GM18858 (cell line): ENCODE measurements around the gene RBM44.
"Not testable (repeated sequence)": the region's sequence is repeated elsewhere in the genome, so short reads cannot be mapped to it uniquely, and the experiment has no call there.

Source experiments
- ATAC-seq: cut with Tn5 transposase; IDR thresholded peaks from one replicate; pipeline ENCODE4 v1.9.1; 2021; ENCODE audit not compliant: unreplicated experiment

Gene RBM44

DNA sequence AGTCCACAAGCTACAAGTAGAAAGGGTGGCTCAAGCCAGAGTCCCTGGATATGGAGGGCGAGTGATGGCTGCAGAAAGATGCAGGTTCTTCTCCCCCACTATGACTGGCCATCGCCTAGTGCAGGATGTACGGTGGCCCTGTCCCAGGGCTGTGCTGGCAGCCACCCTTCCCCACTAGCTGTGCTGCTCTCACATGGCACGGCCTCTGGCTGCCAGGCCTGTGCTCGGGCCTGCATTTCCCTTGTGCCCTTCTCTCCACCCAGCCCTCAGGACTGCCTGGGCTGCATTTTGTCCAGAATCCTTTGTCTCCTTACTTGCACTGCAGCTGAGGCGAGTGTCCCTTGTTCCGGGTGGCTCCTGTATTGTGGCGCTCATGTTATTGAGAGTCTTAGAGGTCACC lies 59.2 kb downstream of the RBM44 start:
- no peak for ATAC-seq

DNA sequence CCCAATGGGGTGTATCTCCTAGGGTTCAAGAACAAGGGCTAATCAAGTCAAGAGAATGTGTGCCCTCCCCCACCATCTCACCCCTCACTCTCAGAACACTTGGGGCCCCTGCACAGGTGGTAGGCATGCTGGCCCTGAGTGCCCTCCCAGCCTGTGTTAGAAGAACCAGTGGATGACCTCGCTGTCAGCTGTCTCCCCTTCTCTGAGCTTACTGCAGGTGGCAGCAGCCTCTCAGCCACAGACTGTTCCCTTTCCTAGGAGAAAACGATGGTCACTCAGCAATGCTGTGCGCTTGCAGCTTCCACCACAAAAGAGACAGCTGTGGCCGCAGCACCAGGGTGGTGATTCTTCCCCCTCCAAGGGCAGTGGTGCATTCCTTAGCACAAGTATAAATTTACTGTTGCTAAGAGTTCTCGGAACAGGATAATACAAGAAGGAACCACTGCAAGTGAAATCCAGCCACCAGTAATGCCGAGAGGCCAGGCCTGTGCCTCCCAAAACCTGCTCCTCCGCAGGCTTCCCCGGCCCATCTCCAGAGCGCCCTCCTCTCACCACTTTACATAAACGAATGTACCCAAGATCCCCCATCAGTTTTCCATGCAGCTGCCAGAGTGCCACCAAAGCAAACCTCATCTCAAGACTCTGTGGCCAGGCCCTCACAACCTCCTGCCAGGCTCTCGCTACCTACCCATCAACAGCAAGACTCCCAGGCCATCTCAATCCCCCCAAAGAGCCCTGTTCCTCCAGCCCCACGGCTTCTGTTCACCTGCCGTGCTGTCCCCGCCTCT lies 59.9 kb downstream of the RBM44 start:
- ATAC-seq = no peak

DNA sequence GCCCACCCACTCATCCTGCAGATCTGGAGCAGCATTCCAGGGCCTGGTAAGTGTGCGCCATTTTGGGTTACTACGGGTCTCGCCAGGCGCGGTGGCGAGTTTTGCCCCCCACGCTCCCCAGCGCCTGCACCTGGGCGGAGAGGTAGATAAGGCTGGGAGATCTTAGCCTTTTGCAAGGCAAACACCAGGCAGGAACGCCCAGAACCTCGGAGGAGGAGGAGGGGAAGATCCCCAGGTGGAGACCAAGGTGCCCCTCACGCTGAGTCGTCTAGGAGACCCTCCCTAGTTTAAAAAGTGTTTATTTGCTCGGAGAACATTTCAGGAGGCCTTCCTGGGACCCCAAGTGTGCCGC lies 60.5 kb downstream of the RBM44 start:
- no peak for ATAC-seq

DNA sequence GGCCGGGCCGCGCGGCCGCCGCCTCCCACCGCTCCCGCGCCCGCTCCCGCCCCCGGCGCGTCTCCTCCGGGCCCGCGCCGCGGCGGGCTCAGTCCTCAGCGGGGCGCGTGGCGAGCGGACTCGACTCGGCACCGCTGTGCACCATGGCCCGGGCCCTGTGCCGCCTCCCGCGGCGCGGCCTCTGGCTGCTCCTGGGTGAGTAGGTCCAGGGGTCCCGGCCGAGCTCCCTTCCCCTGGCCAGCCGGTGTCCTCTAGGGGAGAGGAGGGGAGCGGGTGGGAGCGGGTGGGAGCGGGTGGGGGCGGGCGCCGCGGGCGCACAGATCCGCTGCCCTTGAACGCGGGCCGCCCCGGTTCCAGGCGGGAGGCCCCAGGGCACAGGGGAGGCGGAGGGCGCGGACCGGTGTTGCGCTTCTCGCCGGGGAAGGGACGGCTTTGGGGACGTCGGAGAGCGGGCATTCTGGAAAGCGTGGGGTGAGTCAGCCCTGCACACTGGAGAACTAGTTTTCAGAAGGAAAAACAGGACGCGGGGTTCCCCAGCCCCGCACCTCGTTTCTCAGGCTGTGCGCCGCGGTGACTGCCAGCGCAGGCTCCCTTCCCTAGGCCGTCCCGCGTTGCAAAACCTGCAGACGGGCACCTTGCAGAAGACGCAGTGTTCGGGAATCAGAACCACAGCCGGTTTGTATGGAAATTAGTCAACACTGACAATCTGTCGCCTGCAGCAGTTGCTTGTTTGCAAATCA lies 61.1 kb downstream of the RBM44 start, which contains the start of gene RAMP1:
RAMP1 (plus strand) TSS at position 91 of the 740 bp plus-strand sequence; CDS start at position 144, 53 bp downstream.
- ATAC-seq = no peak

DNA sequence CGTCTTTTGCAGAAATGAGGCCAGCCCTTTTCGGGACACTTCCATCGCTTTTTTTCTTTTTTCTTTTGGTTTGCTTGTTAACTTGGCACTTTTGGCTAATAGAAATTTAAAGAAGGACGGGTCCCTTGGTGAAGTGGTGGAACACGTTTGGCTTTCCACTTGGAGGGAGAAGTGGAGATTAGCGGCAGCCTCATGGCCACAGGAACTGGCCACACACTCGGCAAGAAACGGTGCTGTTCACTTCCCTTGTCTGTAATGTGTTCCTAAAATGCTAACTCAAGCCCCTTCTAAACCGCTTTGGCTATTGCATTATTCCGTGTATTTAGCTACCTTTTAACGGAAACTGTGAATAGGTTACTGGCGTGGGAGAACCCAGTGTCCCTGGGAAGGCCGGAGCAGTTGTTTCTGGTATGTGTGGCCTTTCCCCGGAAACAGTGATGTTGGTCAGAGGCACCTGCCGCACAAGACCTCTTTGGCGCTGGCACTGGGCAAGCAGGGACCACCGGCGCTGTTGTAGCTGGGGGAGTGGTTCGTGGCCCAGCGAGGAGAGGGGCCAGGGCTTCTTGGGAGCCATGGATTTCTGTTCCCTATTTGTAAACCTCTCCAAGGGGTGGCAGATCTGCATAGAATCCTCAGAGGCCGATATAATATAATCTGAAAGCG lies 61.8 kb downstream of the RBM44 start:
- ATAC-seq = no peak

DNA sequence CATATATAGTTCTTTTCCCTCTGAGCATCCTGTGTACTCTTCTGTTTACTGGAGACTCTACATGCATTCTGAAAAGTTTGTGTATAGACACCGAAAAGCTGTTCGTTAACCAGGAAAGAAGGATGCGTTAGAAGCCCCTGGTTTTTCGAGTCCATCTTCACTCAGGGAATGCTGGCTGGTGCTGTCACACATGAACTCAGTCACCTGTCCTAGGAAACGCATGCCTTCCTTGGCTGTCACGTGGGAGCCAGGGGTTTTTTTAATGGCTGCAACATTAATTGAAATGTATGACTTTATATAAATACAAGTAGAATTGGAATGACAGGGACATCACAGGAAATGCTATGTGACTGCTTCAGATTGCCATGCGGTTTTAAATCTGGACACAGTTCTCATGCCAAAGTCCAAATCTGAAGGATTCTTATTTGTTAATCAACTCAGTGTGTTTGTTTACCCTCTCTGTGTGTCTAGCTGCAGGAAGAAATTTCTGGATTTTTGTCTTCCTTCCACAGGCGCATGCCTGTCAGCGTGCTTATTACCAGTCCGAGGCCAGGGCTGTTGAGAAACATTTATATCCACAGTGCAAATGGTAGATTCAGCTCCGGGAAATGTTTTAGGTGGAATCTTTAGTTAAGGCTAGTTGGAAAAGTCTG lies 63.4 kb downstream of the RBM44 start:
- no peak for ATAC-seq

DNA sequence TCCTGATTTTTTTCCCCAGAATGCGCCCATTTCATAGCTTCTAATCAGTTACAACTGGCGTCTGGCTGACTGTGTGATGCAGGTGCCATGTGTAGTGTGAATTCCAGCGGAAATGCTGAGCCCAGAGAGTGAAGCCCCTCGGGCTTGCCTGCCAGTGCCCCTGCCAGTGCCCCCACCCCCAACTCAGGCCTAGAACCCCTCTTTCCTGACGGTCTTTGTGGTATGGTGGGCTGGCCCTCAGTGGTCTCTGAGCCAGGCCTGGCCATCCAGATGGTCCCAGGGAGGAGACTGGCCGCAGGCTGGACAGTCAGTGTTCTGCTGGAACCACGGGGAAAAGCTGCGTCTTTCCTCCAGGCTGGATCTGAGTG lies 63.9 kb downstream of the RBM44 start:
- ATAC-seq = no peak

DNA sequence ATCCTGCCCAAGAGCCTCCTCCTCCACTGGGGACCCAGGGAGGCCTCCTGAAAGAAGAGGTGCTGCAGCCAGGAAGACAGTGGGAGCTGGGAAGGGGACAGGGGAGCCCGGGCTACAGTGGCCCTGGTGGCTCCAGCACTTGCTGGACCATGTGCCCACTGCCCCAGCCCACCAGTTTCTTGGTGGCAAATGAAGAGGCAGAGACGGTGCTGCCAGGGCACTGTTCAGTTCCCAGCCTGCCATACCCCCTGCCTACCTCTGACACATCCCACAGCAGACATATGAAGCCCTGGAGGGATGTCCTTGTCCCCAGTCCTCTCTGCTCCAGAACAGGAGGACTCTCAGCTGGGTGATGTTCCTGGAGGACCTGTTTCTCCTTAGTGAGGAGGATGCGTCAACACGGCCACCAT lies 64.5 kb downstream of the RBM44 start:
- ATAC-seq = no peak

DNA sequence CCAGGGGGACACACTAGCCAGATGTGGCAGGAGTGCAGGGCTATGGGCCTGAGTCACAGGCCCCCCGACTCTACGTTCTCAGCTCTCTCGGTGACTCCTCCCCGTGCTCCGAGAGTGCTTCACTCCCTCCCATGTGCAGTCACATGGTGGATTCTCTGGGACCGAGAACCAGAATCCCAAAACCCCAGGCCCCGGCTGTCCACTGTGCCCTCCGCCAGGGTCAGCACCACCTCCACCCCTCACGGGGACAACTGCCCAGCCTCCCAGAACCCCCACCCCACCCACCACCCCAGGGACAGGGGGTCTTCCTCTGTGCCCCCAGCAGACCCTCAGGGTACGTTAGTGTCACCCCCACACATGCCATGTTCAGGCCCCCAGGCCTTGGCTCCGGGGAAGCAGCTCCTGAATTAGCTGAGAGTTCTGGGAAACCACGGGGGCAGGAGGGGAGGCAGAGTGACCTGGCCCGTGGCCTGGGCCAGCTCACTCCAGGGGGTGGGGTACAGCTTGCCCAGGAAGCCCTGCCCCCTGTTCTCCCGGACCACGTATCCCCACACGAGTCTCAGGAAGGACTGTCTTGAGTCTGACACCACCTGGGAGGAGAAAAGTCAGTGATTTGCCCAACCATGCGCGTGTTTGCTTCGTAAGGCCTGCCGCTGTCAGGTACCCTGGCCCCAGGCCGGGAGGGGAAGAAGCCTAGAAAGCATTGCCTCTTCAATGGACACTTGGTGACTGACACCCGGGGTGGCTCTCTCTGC lies 65.3 kb downstream of the RBM44 start:
- no peak for ATAC-seq

DNA sequence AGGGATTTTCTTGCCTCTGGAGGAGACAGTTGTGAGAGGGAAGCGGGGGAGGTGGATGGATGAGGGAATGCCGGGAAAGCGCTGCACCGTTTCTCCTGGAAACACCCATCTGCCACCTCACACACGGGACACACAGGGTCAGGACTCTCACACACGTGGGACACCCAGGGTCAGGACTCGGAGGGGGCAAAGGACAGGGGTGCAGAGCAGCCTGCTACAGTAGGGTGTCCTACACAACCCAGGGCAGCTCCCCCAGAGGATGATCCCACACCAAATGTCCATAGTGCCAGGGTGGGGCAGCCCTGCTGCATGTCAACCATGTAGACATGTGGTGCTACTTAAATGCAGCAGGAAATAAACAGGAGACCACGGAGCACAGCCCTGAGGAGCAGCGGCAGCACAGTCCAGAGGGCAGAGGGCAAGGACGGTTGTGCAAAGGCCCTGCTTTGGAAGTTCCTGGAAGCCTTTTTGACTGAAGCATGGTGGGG lies 65.9 kb downstream of the RBM44 start:
- ATAC-seq = no peak

DNA sequence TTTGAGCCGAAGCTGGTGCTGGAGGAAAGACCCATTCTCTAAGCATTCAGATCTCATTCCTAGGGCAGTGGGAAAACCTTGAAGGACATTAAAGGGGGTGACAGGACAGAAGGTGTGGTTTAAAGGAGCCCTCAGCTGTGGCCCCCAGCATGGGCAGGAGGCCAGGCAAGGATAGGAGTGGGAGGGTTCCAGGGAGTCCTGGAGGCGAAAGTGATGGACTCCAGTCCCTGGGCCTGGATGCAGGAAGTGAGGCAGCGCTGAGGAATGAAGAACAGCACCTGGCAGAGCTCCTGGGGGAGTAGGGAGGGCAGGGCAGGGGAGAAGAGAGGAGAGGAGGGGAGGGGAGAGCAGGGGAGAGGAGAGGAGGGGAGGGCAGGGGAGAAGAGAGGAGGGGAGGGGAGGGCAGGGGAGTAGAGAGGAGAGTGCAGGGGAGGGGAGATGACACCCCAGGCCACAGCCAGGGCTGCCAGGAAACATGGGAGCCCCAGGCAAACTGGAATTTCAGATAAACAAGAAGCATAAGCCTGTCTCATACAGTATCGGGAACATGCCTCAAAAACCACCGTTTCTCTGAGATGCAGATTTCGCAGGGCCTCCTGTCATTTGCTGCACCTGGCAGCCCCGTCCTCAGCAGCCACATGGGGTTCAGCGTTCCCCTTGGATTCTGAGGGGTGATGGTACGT lies 66.5 kb downstream of the RBM44 start:
- no peak for ATAC-seq

DNA sequence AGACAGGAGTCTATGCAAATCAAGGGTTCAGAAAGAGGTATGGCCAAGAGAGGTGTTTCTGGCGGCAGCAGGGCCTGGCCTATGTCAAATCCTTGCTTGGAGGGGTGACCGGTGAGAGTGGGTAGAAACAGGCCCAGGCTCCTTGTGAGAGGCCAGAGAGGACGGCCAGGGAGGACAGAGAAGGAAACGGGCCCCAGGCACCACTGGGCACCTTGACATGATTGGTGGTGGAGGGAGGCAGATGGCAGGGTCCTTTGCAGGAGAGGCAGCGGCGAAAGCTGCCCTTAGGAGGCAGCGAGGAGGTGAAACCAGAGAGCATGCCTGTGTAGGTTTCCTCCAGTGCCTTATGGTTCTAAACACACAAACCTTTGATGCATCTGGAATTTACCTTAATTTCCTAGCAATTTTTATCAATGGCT lies 67.1 kb downstream of the RBM44 start:
- no peak for ATAC-seq

DNA sequence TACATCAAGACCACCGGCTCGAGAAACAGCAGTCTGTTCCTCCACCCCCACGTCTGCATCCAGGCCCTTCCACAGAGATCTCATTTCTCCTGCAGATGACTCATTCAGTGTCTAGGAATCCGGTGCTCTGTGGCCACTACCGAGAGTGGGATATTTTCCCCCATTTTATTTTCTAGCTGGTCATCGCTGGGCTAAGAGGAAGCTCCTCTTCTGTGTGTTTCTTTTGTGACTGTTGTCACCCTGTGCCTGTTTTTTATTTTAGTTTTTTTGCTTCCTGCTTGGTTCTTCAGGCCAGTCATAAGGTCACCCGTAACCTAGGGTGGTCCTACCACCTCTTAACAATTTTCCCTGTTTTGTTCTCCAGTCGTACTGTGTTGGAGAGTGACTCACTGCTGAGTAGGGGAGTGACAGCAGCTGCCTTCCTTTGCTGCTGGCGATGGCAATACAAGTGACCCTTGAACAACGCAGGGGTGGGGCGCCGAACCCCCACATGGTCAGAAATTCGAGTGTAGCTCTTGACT lies 67.6 kb downstream of the RBM44 start:
- no peak for ATAC-seq

DNA sequence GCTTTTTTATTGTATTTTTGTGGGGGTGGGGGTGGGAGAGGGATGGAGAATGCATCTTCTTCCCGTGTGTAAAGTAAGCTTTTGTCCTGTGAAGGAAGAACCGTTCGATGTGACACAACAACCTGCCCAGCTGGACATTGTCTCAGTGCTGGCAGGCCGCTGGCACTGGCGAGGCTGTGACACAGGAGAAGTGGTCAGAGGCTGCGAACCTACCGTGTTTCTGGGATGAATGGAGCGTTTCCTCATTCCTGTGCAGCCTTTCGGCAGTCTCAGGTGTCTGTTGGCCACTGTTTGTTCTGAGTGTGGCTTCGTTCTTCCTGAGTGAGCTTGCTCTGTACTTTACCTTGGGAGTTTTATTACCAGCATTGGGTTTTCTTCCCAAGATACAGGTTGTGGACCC lies 68.9 kb downstream of the RBM44 start:
- ATAC-seq = no peak

DNA sequence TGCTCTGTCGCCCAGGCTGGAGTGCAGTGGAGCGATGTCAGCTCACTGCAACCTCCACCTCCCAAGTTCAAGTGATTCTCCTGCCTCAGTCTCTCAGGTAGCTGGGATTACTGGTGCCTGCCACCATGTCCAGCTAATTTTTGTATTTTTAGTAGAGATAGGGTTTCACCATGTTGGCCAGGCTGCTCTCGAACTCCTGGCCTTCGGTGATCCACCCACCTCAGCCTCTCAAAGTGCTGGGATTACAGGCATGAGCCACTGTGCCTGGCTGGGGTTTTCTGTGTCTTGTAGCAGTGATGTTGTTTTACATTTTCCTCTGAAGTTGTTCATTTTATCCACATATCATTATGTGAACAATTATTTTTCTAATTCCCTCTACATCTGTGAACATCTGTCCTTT lies 69.5 kb downstream of the RBM44 start:
- ATAC-seq = not testable (repeated sequence)

DNA sequence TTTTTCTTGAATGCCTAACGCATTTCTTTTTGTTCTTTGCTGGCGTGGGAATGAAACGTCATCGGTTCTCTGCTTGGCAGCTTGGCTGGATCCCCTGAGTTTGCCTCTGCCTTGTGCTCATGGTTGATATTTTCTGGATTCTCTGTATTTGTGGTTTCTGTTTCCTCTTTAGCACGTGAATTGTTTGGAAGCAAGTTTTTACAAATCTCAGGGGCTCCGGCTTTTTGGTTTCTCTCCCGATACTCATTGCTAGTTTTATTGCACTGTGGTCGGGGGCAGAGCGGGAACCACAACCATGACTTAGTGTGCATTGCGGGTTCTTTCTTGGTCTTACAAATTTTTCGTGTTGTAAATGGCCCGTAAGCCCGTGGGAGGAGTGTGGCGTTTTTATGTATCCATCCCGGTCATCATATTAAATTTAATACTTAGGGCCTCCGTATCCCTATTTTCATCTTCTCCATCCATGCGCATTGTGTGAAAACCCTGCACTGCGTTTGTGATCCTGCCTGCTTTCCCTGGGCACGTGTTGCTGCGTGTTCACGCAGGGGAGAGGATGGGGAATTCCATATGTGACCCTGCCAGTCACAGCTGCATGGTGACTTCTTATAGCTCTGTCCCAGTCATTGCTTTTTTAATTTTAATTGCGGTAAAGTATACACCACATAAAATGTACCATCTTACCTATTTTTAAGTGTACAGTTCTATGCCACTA lies 70.2 kb downstream of the RBM44 start:
- no peak for ATAC-seq

DNA sequence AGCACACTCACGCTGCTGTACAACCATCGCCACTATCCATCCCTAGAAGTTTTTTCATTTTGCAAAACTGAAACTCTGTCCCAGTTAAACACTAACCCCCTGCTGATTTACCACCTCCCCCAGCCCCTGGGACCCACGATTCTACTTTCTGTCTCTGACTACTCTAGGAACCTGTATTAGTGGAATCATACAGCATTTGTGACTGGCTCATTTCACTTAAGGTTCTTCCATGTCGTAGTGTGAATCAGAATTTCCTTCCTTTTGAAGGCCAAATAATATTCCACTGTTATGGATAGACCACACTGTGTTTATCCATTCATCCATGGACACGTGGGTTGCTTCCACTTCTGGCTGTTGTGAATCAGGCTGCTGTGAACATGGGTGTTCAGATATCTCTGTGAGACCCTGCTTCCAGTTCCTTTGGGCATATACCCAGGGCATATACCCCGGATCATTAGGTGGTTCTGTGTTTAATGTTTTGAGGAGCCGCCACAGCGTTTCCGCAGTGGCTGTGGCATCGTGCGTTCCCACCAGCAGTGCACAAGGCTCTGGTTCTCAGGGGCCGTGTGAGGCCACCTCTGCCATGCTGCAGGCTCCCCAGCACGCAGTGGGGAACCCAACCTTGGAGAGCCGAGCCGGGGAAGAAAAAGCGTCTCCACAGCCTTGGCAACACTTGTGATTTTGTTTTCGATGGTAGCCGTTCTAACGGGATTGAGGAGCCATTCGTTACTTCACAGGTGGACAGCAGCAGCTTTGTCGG lies 70.9 kb downstream of the RBM44 start:
- no peak for ATAC-seq

DNA sequence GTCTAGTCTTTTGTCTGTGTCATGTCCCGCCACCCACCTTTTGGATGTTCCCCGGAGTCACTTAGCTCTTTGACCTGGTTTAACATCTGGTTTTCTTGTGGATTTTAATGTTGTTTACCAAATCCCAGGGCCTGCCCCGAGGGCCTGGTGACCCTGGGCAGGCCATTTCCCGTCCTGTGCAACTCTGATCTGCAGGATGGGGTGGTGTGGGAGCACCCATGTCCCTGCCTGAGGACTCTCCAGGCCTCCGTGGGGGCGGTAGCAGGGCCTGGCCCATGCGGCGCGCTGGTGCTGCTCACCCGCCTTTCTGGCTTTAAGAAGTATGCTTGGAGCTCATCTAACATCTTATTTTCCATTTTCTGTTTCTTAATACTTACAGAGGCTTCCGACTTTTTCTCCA lies 71.5 kb downstream of the RBM44 start:
- no peak for ATAC-seq
